Ecto neural progenitor cell (in vitro differentiated cells): ENCODE measurements around the gene RMND5B.
A peak's percentile ranks its signal among the peaks of the same experiment; 100 is the strongest.

Source experiments
- DNase-seq: peaks from one replicate; pipeline ENCODE4 v3.0.0-alpha.2; 2018; ENCODE audit warnings: low spot score

Gene RMND5B

DNA sequence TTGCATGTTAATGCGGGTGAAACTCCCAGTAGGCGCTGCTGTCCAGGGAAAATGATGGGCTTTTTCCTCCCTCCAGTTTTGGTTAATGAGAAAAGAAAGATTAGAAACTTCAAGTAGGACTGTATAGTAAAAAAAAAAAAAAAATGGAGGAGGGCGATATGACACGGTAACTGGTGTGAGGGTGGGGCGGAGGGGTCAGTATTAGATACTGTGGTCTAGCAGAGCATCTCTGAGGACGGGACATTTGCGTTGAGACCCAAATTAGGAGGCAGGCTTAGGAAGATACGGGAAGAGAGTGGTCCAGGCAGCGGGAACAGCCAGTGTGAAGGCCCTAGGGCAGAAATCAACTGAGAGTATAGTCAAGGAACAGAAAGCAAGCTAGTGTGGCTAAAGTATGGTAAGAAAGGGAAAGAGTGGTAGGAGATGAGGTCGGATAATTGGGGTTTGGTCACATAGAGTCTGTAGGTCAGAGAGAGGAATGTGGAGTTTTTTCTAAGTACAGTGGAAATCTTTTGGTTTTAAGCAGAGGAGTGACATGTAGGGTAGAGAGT, 707 bp downstream of the RMND5B start:
- DNase-seq: no peak

- DNase-seq: no peak
These were observed 6.2 kb downstream of the RMND5B start for GRCh38 chr5:178136990-178137389.

GRCh38 chr5:178137991-178138390, 7.2 kb downstream of the RMND5B start:
- DNase-seq: no peak

GRCh38 chr5:178141550-178141949, 10.7 kb downstream of the RMND5B start:
- no peak for DNase-seq

- DNase-seq: no peak
These were observed 11.8 kb downstream of the RMND5B start for GRCh38 chr5:178142642-178143041.

- DNase-seq: no peak
These were observed 12.4 kb downstream of the RMND5B start for GRCh38 chr5:178143246-178143645.

- DNase-seq: no peak
These were observed 13.1 kb downstream of the RMND5B start for GRCh38 chr5:178143901-178144300.

DNA sequence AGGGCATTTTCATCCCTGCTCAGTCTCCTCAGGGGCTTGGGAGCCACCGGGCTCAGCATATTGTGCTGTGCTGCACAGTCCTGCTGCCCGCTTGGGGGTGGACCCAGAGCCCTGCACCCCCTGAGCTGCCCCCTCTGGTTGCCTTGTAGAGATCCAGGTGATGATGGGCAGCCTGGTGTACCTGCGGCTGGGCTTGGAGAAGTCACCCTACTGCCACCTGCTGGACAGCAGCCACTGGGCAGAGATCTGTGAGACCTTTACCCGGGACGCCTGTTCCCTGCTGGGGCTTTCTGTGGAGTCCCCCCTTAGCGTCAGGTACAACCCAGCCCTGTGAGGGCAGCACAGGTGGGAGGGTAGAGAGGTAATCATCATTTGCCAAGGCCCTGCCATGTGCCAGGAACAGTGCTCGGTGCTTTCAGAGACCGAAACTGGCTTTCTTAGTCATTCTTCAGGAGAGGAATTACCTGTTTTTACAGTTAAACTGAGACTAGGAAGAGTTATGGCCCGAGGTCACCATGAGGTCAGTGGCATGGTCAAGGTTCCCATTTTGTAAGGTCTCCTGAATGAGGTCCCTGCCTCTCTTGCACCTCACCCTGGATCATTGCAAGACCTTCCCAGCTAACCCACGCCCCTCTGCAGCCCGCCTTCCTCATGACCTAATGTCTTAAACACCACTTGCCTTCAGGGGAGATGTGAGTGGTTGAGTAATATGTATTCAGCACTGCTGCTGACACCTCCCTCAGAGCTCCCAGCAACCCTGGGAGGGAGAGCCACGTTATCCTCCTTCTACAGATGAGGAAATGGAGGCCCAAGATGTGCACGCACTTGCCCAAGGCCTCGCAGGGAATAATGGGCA, 15.4 kb downstream of the RMND5B start:
- peak; percentile 80 for DNase-seq

DNA sequence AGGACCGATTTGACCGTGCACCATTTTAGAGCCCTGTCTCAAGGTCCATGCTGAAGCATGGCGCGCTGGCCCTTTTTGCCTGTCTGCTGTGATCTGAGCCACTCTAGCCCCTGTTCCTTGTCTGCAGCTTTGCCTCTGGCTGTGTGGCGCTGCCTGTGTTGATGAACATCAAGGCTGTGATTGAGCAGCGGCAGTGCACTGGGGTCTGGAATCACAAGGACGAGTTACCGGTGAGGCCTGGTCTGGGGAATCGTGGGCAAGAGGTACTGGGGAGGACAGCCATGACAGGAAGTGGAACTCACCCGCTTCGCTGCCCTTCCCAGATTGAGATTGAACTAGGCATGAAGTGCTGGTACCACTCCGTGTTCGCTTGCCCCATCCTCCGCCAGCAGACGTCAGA, 16.6 kb downstream of the RMND5B start:
- DNase-seq: no peak

DNA sequence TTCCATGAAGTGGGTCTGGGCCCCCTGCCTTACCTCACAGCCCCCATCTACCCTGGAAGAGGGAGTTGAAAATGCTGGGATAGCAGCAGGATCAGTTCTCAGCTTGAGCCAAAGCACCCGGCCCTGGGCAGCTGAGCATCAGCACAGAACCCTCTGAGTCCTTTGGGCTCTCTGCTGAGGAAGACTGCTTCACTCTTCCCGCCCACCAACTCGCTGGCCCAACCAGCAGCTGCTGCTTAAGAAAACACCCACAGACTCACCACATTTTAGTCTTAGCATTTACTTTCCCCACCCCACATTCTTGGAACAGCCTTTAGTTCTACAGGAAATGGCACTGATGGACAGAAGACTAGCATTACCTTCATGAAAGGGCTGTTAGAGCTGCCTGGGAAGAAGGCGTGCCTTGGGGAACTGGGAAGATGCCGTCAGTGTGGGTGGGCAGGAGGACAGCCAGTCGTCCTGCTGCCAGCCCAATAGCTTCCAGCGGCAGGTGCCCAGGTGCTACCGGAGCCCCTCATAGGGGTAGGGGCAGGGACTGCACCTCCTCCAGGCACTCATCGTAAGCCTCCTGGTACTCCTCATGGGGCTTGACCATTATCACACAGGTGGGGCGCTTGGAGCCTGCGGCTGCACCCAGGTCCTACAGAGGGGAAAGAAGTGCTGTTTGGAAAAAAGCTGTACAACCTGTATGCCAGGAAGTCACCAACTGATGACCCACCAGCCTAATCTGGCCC, 18.6 kb downstream of the RMND5B start:
- DNase-seq: no peak

GRCh38 chr5:178150977-178151734, 20.3 kb downstream of the RMND5B start:
- no peak for DNase-seq

- DNase-seq: no peak
These were observed 22.0 kb downstream of the RMND5B start for GRCh38 chr5:178152491-178153444.

GRCh38 chr5:178153530-178154340, 22.9 kb downstream of the RMND5B start, which contains the start of gene NHP2:
Gene NHP2, minus strand, starts transcription at chr5:178153885. Its CDS starts 68 bp downstream, at chr5:178153817.
- peak; percentile 98 for DNase-seq

GRCh38 chr5:178155065-178155464, 24.3 kb downstream of the RMND5B start:
- DNase-seq: no peak

DNA sequence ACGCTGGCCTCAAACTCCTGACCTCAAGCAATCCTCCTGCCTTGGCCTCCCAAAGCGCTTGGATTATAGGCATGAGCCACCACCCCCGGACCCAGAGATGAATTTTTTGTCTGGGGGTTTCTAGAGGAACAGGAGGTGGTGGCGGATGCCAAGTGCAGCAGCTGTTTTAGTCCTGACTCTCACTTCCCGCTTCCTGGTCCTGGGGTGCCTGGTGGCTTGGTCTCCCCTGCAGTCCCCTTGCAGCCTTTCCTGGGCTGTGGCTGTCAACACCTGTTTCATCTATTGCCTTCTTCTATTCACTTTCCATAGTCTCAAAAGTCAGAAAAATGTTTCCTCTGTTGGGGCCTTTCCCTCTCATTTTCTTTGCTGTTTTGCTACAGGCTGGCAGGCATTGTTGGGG, 29.4 kb downstream of the RMND5B start:
- no peak for DNase-seq

GRCh38 chr5:178162481-178162880, 31.7 kb downstream of the RMND5B start:
- DNase-seq: no peak

DNA sequence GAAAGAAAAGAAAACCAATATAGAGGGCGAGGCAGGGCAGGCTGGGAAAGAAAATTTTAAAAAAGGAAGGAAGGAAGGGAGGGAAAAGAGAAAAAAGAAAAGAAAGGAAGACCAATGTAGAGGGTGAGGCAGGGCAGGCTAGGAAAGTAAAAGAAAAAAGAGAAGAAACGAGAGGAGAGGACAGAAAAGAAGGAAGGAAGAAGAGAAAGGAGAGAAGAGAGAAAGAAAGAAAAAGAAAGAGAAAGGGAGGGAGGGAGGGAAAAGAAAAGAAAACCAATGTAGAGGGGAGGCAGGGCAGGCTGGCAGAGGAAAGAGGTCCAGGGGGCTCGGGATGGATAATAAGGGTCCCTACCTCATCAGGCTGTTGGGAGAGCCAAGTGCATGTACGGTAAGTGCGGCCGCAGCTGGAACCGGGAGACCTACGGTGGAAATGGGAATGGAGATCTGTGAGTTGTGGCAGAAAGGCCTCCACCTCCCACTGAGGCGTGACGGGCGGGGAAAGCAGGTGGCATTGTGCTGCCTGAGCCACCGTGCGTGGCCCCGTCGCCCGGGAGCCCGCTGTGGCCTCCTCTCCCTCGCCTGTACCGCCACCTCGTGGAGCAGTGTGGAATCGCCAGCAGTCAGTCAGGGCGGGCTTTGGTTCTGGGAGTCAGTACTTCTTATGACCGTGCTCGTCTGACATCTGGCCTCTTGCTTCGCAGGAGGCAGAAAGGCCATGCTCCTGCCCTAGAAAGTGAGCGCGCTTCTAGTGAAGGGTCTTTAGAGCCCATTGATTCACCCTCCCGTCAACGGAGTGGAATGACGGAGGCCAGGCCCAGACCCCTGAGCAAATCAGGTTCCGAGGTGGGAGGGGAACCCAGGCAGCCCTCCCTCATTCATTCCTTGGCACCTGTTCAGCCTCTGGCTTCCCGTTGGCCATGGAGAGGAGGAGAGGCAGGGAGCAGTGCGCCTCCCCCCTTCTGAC, 33.2 kb downstream of the RMND5B start:
- DNase-seq: peak; percentile 94

- DNase-seq: no peak
These were observed 34.8 kb downstream of the RMND5B start for GRCh38 chr5:178165581-178165980.

DNA sequence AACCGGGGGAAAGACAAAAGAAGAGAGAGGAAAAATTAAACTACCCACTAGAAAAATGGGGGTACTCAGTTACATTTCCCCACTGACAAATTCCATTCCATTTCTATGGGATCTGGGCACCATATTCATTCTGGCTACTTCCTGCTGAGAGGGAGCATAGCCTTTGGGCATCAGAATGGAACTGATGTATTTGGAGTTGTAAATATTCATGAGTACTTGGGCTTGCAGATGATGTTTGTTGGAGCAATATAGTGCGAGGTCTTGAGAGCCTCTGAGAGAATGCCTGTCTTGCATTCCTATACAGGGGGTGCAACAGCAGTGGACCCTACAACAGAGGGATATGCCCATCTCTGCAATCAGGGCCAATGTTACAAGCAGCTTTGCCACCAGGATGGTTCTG, 39.6 kb downstream of the RMND5B start:
- DNase-seq: no peak
